Measurements from ENCODE around the gene KLHDC8A.
A peak's percentile ranks its signal among the peaks of the same experiment; 100 is the strongest.

KLHDC8A gene

DNA sequence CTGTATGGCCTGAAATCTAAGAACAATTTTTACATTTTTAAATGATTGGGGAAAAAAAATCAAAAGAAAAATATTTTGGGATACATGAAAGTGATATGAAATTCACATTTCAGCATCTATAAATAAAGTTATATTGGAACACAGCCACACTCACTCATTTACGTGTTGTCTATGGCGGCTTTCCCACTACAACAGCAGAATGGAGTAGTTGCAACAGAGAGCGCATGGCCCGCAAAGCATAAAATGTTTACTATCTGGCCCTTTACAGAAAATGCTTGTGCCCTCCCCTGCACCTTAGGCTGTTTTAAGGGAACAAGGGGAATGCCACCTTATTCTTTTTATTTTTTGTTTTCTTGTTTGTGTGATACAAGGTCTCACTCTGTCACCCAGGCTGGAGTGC, 3.5 kb downstream of the KLHDC8A start:
- H3K4me3 ChIP-seq (ENCODE audit: control insufficient read depth, low read depth, low read length) = no peak overlapping the region
- no peak for DNase-seq (ENCODE audit: low read depth)
- TF ChIP-seq, protein P1, sequence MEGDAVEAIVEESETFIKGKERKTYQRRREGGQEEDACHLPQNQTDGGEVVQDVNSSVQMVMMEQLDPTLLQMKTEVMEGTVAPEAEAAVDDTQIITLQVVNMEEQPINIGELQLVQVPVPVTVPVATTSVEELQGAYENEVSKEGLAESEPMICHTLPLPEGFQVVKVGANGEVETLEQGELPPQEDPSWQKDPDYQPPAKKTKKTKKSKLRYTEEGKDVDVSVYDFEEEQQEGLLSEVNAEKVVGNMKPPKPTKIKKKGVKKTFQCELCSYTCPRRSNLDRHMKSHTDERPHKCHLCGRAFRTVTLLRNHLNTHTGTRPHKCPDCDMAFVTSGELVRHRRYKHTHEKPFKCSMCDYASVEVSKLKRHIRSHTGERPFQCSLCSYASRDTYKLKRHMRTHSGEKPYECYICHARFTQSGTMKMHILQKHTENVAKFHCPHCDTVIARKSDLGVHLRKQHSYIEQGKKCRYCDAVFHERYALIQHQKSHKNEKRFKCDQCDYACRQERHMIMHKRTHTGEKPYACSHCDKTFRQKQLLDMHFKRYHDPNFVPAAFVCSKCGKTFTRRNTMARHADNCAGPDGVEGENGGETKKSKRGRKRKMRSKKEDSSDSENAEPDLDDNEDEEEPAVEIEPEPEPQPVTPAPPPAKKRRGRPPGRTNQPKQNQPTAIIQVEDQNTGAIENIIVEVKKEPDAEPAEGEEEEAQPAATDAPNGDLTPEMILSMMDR (conservative IDR thresholded peaks at IDR 0.05; ENCODE audit: control insufficient read depth, insufficient read depth, low read depth, low read length) = no peak

DNA sequence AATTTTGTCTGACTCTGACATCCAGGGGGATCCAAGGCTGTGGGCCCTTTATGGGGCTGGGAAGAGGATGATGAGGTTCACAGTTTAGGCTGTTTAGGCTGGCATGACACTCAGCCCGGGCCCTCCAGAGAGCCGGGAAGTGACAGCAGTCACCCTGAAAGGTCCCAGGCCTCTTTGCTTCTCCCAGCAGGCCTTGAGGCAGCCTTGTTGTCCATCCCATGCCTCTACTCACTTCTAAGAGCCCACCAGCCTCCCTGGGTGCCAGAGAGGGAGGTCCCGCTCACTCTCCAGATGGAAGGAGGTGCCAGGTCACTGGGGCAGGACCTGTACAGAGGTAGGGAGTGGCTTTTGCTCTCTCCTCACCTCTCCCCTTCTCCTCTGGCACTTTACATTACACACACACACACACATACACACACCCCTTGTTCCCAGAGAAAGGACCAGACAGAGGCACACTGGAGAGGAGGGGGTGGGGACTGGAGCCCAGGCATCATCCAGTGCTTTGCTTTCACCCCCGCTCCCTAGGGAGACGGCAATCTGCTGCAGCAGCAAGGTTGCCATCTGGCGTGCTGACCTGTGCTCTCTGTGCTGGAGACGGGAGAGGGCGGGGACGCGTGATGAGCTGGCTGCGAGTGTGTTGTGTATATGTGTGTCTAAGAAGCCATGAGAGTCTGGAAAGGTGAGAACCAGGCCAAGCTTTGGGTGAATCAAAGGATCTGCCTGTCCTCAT, 4.6 kb downstream of the KLHDC8A start:
- TF ChIP-seq, protein P1 (conservative IDR thresholded peaks at IDR 0.05; ENCODE audit: control insufficient read depth, insufficient read depth, low read depth, low read length) = no peak
- DNase-seq (ENCODE audit: low read depth) = peak; percentile 60
- H3K4me3 ChIP-seq (ENCODE audit: control insufficient read depth, low read depth, low read length) = no peak overlapping the region

DNA sequence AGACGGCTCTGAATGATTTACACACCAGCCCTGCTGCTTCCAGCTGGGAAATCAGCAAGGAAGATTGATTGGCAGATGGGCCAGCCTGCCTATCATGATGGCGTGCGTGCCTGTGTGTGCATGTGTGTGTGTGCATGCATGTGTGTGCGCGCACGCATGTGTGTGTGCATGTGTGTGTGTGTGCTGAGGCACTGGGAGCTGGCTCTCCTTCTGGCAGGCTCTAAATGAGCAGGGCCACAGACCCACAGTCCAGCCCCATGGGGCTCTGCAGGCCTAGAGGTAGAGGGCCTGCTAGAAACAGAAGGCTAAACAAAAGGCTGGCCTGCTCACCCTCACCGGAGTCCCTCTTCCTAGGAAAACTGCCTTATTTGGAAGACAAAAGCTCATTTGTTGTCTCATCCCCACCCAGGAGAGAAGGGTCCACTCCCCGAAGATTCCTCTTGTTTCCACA, 6.0 kb downstream of the KLHDC8A start:
- DNase-seq (ENCODE audit: low read depth) = no peak
- TF ChIP-seq, protein P1 (conservative IDR thresholded peaks at IDR 0.05; ENCODE audit: control insufficient read depth, insufficient read depth, low read depth, low read length) = no peak
- H3K4me3 ChIP-seq (ENCODE audit: control insufficient read depth, low read depth, low read length) = no peak overlapping the region

DNA sequence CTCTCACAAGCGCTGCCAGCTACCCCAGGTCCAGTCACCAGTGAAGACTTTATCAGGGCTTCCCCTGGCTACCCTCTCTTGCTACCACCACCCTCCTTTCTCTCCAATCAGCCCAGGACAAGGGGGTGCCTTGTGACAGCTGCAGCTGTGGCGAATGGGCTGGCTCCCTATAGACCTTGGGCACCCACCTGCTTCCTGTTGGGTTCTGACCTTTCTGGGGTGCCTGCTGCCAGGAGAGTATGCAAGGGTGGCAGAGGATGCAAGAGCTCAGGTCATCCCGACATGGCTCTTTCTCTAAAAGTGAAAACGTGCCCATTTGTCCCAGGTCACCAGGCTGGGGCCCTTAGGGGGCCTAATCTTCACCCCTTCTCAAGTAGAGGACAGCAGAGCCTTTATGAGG, 6.6 kb downstream of the KLHDC8A start:
- no peak for DNase-seq (ENCODE audit: low read depth)
- TF ChIP-seq, protein P1 (conservative IDR thresholded peaks at IDR 0.05; ENCODE audit: control insufficient read depth, insufficient read depth, low read depth, low read length) = no peak
- H3K4me3 ChIP-seq (ENCODE audit: control insufficient read depth, low read depth, low read length) = no peak overlapping the region

DNA sequence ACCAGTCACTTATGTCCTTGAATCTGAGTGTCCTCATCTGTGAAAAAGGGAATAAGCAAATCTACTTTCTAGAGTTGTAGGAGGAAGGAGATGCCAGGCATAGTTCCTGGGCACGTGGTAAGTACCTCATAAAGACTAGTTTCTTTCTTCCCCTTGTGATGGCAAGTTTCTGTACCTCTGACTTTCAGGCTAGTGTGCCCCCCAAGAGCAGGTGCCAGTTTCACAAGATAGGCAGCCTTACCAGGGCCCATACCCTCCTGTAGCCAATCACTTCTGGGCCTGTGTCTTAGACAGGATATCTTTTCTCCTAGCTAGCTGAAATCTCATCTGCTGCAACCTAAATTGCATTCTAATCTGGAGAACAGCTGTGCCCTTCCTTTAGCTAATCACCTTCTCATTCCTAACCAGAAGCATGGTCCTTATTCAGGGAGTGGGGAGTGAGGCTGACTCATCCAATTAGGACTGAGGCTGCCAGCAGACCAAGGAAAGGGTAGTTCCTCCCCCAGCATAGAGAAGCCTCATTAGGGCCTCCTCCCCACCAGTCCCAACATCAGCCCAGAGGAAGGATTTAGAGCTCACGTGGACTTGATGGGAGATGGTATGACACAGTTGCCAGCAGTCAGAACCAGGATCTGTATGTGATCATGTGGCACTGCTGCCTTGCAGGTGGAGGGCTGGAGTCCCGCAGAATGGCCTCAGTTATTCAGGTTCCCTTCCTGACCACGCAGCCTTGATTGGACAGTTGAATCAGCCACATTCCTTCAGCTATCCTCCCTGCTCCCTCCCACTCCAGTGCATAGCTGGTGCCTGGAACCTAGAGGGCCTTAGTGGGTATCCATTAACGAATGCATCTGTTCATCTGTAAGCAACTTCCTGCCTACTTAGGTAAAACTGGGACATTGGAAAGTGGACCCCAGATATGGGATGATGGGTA, 7.9 kb downstream of the KLHDC8A start:
- TF ChIP-seq, protein P1 (conservative IDR thresholded peaks at IDR 0.05; ENCODE audit: control insufficient read depth, insufficient read depth, low read depth, low read length) = no peak
- DNase-seq (ENCODE audit: low read depth) = no peak
- H3K4me3 ChIP-seq (ENCODE audit: control insufficient read depth, low read depth, low read length) = no peak overlapping the region

DNA sequence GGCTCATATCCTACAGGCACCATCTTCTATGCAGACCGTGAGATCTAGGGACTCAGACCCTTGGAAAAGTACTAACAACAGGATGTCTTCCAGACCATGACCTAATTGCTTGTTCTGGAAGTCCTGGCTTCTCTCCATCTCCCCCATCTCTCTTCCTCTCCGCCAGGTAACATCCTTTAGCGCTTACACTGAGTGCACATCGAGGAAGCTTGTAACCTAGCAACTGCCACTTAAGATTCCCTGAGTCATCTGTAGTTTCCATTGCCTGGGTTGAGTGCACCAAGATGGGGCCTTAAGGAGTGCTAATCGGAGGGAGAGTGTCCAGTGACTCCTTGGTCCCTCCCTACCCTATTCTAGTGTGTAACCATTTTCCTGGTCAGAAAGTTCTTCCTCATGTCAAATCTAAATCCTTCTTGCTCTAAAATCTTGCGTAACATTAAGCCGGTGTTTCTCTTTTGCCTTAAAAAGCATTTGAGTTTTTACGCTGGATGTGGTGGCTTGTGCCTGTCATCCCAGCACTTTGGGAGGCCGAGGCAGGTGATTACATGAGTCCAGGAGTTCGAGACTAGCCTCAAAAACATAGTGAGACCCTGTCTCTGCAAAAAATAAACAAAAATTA, 9.7 kb downstream of the KLHDC8A start:
- no peak overlapping the region for H3K4me3 ChIP-seq (ENCODE audit: control insufficient read depth, low read depth, low read length)
- TF ChIP-seq, protein P1 (conservative IDR thresholded peaks at IDR 0.05; ENCODE audit: control insufficient read depth, insufficient read depth, low read depth, low read length) = no peak
- no peak for DNase-seq (ENCODE audit: low read depth)
